Gastroesophageal sphincter (tissue), 4 donors: ENCODE results near the gene LYST. TPM values are rescaled to one million over a fixed set of nuclear protein-coding genes. Genes with fewer than 3 reads are reported as not detected.

Source experiments
- ATAC-seq: fragments of 150-250 bp; one replicate; pipeline ENCODE4 v1.9.1; 2016; ENCODE audit warnings: mild to moderate bottlenecking, moderate library complexity
- H3K27ac ChIP-seq, 4 donors: fragments of 200-600 bp; sonication (generic) in 3 of 4; 1 replicate in 3 of 4; 2 replicates in 1 of 4; pipeline ENCODE4 v1.5.1; 2016 to 2019
- H3K27me3 ChIP-seq: fragments of 200-600 bp; sonication (generic); one replicate; pipeline ENCODE4 v1.5.1; 2019
- H3K36me3 ChIP-seq, 2 donors: fragments of 200-600 bp; sonication (generic); one replicate each; pipeline ENCODE4 v1.5.1; 2019; ENCODE audit warnings: control low read depth in 1 of 2
- H3K4me1 ChIP-seq, 3 donors: fragments of 200-600 bp; sonication (generic); 1 replicate in 2 of 3; 2 replicates in 1 of 3; pipeline ENCODE4 v1.5.1; 2016 to 2019; ENCODE audit warnings: control low read depth in 2 of 3
- H3K4me3 ChIP-seq, 2 donors: fragments of 200-600 bp; sonication (generic); one replicate each; pipeline ENCODE4 v1.5.1; 2019; ENCODE audit warnings: mild to moderate bottlenecking in 1 of 2, moderate library complexity in 1 of 2
- H3K9me3 ChIP-seq, 3 donors: fragments of 200-600 bp; sonication (generic); one replicate each; pipeline ENCODE4 v1.5.1; 2017 to 2019; ENCODE audit warnings: control low read depth in 2 of 3
- CTCF ChIP-seq, 4 experiments: fragments of 200-600 bp in 2 of 4; fragments of 450-650 bp in 2 of 4; sonication (generic) in 1 of 4; IDR thresholded peaks; one replicate each; pipeline ENCODE4 v1.5.1; 2017 to 2019; ENCODE audit warnings: antibody characterized with exemption in 4 of 4, mild to moderate bottlenecking in 2 of 4, moderate library complexity in 2 of 4
- EP300 ChIP-seq: sonication (generic); formaldehyde crosslinking; IDR thresholded peaks from one replicate; pipeline ENCODE4 v1.6.1; 2017; ENCODE audit warnings: antibody characterized with exemption, mild to moderate bottlenecking
- POLR2A ChIP-seq, 2 donors: fragments of 450-650 bp; IDR thresholded peaks; one replicate each; pipeline ENCODE4 v1.6.1; 2017; ENCODE audit warnings: antibody characterized with exemption in 2 of 2, mild to moderate bottlenecking in 2 of 2, moderate library complexity in 1 of 2
- POLR2AphosphoS5 ChIP-seq: sonication (generic); formaldehyde crosslinking; IDR thresholded peaks from one replicate; pipeline ENCODE4 v1.6.1; 2017; ENCODE audit warnings: antibody characterized with exemption
- WGBS, 2 donors: methylation state at CpG; one replicate each; pipeline ENCODE4 v1.1.5; 2018; ENCODE audit warnings: low coverage in 1 of 2; 5-methylcytosine and 5-hydroxymethylcytosine counted together
- total RNA-seq, 4 donors: library from RNA; depleted of rRNA; stranded (reverse); fragments of >200 nt; gene quantifications; one replicate each; pipeline ENCODE4 v1.1.0, GENCODE V29; 2016

The LYST gene
- total RNA-seq, 4 donors from 2014 or later, result 27.4 to 63.5 (median 31.4) TPM

- WGBS, 2 donors, result 20 to 36% methylated on average over 13 to 14 of the region's 14 CpGs
- no peak for ATAC-seq
- TF ChIP-seq POLR2AphosphoS5 (no peak), POLR2A (IDR thresholded peaks at IDR 0.05) (no peak), EP300 (no peak), CTCF (IDR thresholded peaks at IDR 0.05) (no peak)
Measured at GRCh38 chr1:235632506-235633401, 234.0 kb downstream of the LYST start.

GRCh38 chr1:235631816-235632215 is 234.9 kb downstream of the LYST start:
- H3K27me3 ChIP-seq, result peaks cover 14% of the 10 kb centered on the region
- H3K9me3 ChIP-seq, result no peaks in the 10 kb centered on the region
- WGBS, 2 donors, result 67 to 83% methylated on average over 2 to 3 of the region's 7 CpGs
- ATAC-seq, result no peak
- H3K4me1 ChIP-seq, result no peaks in the 10 kb centered on the region
- no peaks in the 10 kb centered on the region for H3K36me3 ChIP-seq
- H3K27ac ChIP-seq, result no peak overlapping the region
- no peak for TF ChIP-seq POLR2AphosphoS5
- no peak for TF ChIP-seq POLR2A (IDR thresholded peaks at IDR 0.05)
- no peak for TF ChIP-seq CTCF (IDR thresholded peaks at IDR 0.05)
- TF ChIP-seq EP300, result no peak
- H3K4me3 ChIP-seq, result no peak overlapping the region

More at GRCh38 chr1:235632506-235633401, 234.0 kb downstream of the LYST start:
- no peak overlapping the region for H3K27ac ChIP-seq
- peaks cover 14% of the 10 kb centered on the region for H3K27me3 ChIP-seq
- no peaks in the 10 kb centered on the region for H3K9me3 ChIP-seq
- H3K36me3 ChIP-seq, result no peaks in the 10 kb centered on the region
- no peaks in the 10 kb centered on the region for H3K4me1 ChIP-seq
- peak overlapping the region in 1 of 2 donors; percentile 8 for H3K4me3 ChIP-seq

- H3K27ac ChIP-seq, result no peak overlapping the region
- no peak for TF ChIP-seq POLR2A (IDR thresholded peaks at IDR 0.05)
- no peak for TF ChIP-seq POLR2AphosphoS5
- no peak for TF ChIP-seq CTCF (IDR thresholded peaks at IDR 0.05)
- TF ChIP-seq EP300, result no peak
- no peak overlapping the region for H3K4me3 ChIP-seq
- H3K9me3 ChIP-seq, result no peaks in the 10 kb centered on the region
- WGBS, 2 donors, result 86 to 90% methylated on average over 5 to 9 of the region's 10 CpGs
- H3K27me3 ChIP-seq, result peaks cover 6% of the 10 kb centered on the region
- ATAC-seq, result no peak
- H3K36me3 ChIP-seq, result no peaks in the 10 kb centered on the region
- no peaks in the 10 kb centered on the region for H3K4me1 ChIP-seq
Measured at GRCh38 chr1:235628316-235629005, 238.2 kb downstream of the LYST start.

GRCh38 chr1:235625831-235626230 is 240.9 kb downstream of the LYST start:
- no peak for ATAC-seq
- Histone ChIP-seq H3K27ac (no peak overlapping the region), H3K36me3 (no peaks in the 10 kb centered on the region), H3K9me3 (no peaks in the 10 kb centered on the region), H3K4me3 (no peak overlapping the region), H3K4me1 (no peaks in the 10 kb centered on the region), H3K27me3 (peaks cover 9% of the 10 kb centered on the region)
- TF ChIP-seq CTCF (IDR thresholded peaks at IDR 0.05) (no peak), POLR2AphosphoS5 (no peak), POLR2A (IDR thresholded peaks at IDR 0.05) (no peak), EP300 (no peak)
- whole genome bisulfite sequencing, 2 donors, result 82 to 90% methylated on average over 4 of the region's 4 CpGs
